HG03175 (cell line): ENCODE measurements around the gene SH3BGRL2.
A peak's percentile ranks its signal among the peaks of the same experiment; 100 is the strongest.
"Not testable (repeated sequence)": the region's sequence is repeated elsewhere in the genome, so short reads cannot be mapped to it uniquely, and the experiment has no call there.

Source experiments
- ATAC-seq: cut with Tn5 transposase; IDR thresholded peaks from one replicate; pipeline ENCODE4 v1.9.1; 2021; ENCODE audit warnings: mild to moderate bottlenecking, moderate library complexity; ENCODE audit not compliant: unreplicated experiment

SH3BGRL2 gene

GRCh38 chr6:79734374-79734773 lies 103.2 kb downstream of the SH3BGRL2 start:
- no peak for ATAC-seq

GRCh38 chr6:79735183-79735582 lies 104.1 kb downstream of the SH3BGRL2 start:
- ATAC-seq, result no peak

GRCh38 chr6:79737172-79737571 lies 106.0 kb downstream of the SH3BGRL2 start:
- ATAC-seq, result no peak

- ATAC-seq, result no peak
These were observed 110.9 kb downstream of the SH3BGRL2 start for GRCh38 chr6:79742030-79742429.

- not testable (repeated sequence) for ATAC-seq
These were observed 114.2 kb downstream of the SH3BGRL2 start for GRCh38 chr6:79745282-79745681.

- peak; percentile 52 for ATAC-seq
These were observed 115.2 kb downstream of the SH3BGRL2 start for GRCh38 chr6:79746325-79746724.

GRCh38 chr6:79750806-79751205 lies 119.7 kb downstream of the SH3BGRL2 start:
- ATAC-seq, result no peak
